Nephron progenitor cell (in vitro differentiated cells): Measurements from ENCODE around the gene GFPT2.

Experiments
- DNase-seq: peaks from one replicate; pipeline ENCODE4 v3.0.0; 2021
- H3K27ac Mint-ChIP-seq: 2 replicates; pipeline ENCODE4 v1.8.0; 2021; ENCODE audit warnings: mild to moderate bottlenecking, moderate library complexity, mixed read lengths
- H3K27me3 Mint-ChIP-seq: 2 replicates; pipeline ENCODE4 v1.8.0; 2021; ENCODE audit warnings: mild to moderate bottlenecking, low read depth, mixed read lengths; ENCODE audit not compliant: poor library complexity
- H3K36me3 Mint-ChIP-seq: 2 replicates; pipeline ENCODE4 v1.8.0; 2021; ENCODE audit warnings: low read depth, mixed read lengths
- H3K4me1 Mint-ChIP-seq: 2 replicates; pipeline ENCODE4 v1.8.0; 2021; ENCODE audit warnings: mixed read lengths
- H3K4me3 Mint-ChIP-seq: 2 replicates; pipeline ENCODE4 v1.8.0; 2021; ENCODE audit warnings: mild to moderate bottlenecking, moderate library complexity, mixed read lengths
- H3K9me3 Mint-ChIP-seq: 2 replicates; pipeline ENCODE4 v1.8.0; 2021; ENCODE audit warnings: mild to moderate bottlenecking, moderate library complexity, mixed read lengths
- CTCF ChIP-seq: fragments of 200-600 bp; sonication (generic); IDR thresholded peaks from 2 replicates; pipeline ENCODE4 v1.5.0; 2021; ENCODE audit warnings: antibody characterized with exemption

Gene GFPT2

GRCh38 chr5:180360078-180360957, 7.2 kb upstream of the GFPT2 start:
- no peak overlapping the region for H3K4me3 Mint-ChIP-seq
- peaks cover 18% of the 10 kb centered on the region for H3K27me3 Mint-ChIP-seq
- no peak overlapping the region for H3K27ac Mint-ChIP-seq
- peaks cover 4% of the 10 kb centered on the region for H3K4me1 Mint-ChIP-seq
- H3K36me3 Mint-ChIP-seq: no peaks in the 10 kb centered on the region
- DNase-seq: no peak
- H3K9me3 Mint-ChIP-seq: no peaks in the 10 kb centered on the region
- TF ChIP-seq CTCF: no peak

- H3K4me1 Mint-ChIP-seq: peaks cover 7% of the 10 kb centered on the region
- H3K9me3 Mint-ChIP-seq: no peaks in the 10 kb centered on the region
- no peaks in the 10 kb centered on the region for H3K36me3 Mint-ChIP-seq
- TF ChIP-seq CTCF: no peak
- DNase-seq: no peak
- H3K27ac Mint-ChIP-seq: no peak overlapping the region
- no peak overlapping the region for H3K4me3 Mint-ChIP-seq
- peaks cover 33% of the 10 kb centered on the region for H3K27me3 Mint-ChIP-seq
These were observed 5.6 kb upstream of the GFPT2 start for GRCh38 chr5:180358694-180359093.

GRCh38 chr5:180358179-180358578, 5.0 kb upstream of the GFPT2 start:
- TF ChIP-seq CTCF: no peak
- no peak for DNase-seq
- H3K9me3 Mint-ChIP-seq: no peaks in the 10 kb centered on the region
- H3K4me3 Mint-ChIP-seq: no peak overlapping the region
- H3K27ac Mint-ChIP-seq: no peak overlapping the region
- peaks cover 36% of the 10 kb centered on the region for H3K27me3 Mint-ChIP-seq
- H3K4me1 Mint-ChIP-seq: peaks cover 7% of the 10 kb centered on the region
- H3K36me3 Mint-ChIP-seq: no peaks in the 10 kb centered on the region

GRCh38 chr5:180354966-180355365, 1.8 kb upstream of the GFPT2 start:
- no peak overlapping the region for H3K4me3 Mint-ChIP-seq

GRCh38 chr5:180353980-180354452, 880 bp upstream of the GFPT2 start:
- Mint-ChIP-seq H3K4me3 (peak overlapping the region; percentile 80), H3K27ac (no peak overlapping the region), H3K36me3 (no peaks in the 10 kb centered on the region), H3K4me1 (peaks cover 37% of the 10 kb centered on the region), H3K9me3 (no peaks in the 10 kb centered on the region), H3K27me3 (peaks cover 40% of the 10 kb centered on the region)
- DNase-seq: peak; percentile 25
- no peak for TF ChIP-seq CTCF

More at GRCh38 chr5:180354966-180355365, 1.8 kb upstream of the GFPT2 start:
- Mint-ChIP-seq H3K36me3 (no peaks in the 10 kb centered on the region), H3K4me1 (peaks cover 30% of the 10 kb centered on the region), H3K9me3 (no peaks in the 10 kb centered on the region), H3K27me3 (peaks cover 40% of the 10 kb centered on the region), H3K27ac (no peak overlapping the region)
- DNase-seq: no peak
- TF ChIP-seq CTCF: no peak
